Neural progenitor cell (in vitro differentiated cells): ENCODE data around the gene FAM174B. TPM values are rescaled to one million over a fixed set of nuclear protein-coding genes. Genes with fewer than 3 reads are reported as not detected.

Experiments used
- DNase-seq: peaks from one replicate; pipeline ENCODE4 v3.0.0-alpha.2; 2016; ENCODE audit warnings: low spot score
- H2AFZ ChIP-seq: fragments of 200-600 bp; sonication (generic); replicated peaks from 2 replicates; pipeline ENCODE4 v1.6.1; 2016; ENCODE audit warnings: antibody characterized with exemption
- H3F3A ChIP-seq: fragments of 200-600 bp; sonication (generic); 2 replicates; pipeline ENCODE4 v1.6.1; 2016; ENCODE audit warnings: antibody characterized with exemption, low read depth
- H3K27ac ChIP-seq: fragments of 200-600 bp; sonication (generic); 2 replicates; pipeline ENCODE4 v1.5.1; 2016; ENCODE audit warnings: mild to moderate bottlenecking
- H3K27me3 ChIP-seq: fragments of 200-600 bp; sonication (generic); 2 replicates; pipeline ENCODE4 v1.6.1; 2016; ENCODE audit warnings: mild to moderate bottlenecking, moderate library complexity
- H3K36me3 ChIP-seq: fragments of 200-600 bp; sonication (generic); 2 replicates; pipeline ENCODE4 v1.5.1; 2016
- H3K4me1 ChIP-seq: fragments of 200-600 bp; sonication (generic); 2 replicates; pipeline ENCODE4 v1.6.1; 2016; ENCODE audit warnings: mixed run types
- H3K4me2 ChIP-seq: fragments of 200-600 bp; sonication (generic); 2 replicates; pipeline ENCODE4 v1.6.1; 2016
- H3K4me3 ChIP-seq: fragments of 200-600 bp; sonication (generic); 2 replicates; pipeline ENCODE4 v1.5.1; 2016
- H3K79me2 ChIP-seq: fragments of 200-600 bp; sonication (generic); 2 replicates; pipeline ENCODE4 v1.6.1; 2016; ENCODE audit warnings: low read depth
- H3K9ac ChIP-seq: fragments of 200-600 bp; sonication (generic); 2 replicates; pipeline ENCODE4 v1.6.1; 2016
- H3K9me3 ChIP-seq: fragments of 200-600 bp; sonication (generic); 2 replicates; pipeline ENCODE4 v1.5.1; 2016; ENCODE audit warnings: low read depth
- H4K20me1 ChIP-seq: fragments of 200-600 bp; sonication (generic); 2 replicates; pipeline ENCODE4 v1.6.1; 2016; ENCODE audit warnings: low read depth
- H3K27ac Mint-ChIP-seq: 3 replicates; pipeline ENCODE4 v1.8.0; 2021; ENCODE audit warnings: mixed read lengths
- H3K27me3 Mint-ChIP-seq: 2 replicates; pipeline ENCODE4 v1.8.0; 2022; ENCODE audit warnings: low read depth, mild to moderate bottlenecking, inconsistent platforms, moderate library complexity, mixed read lengths; ENCODE audit not compliant: insufficient read depth
- H3K36me3 Mint-ChIP-seq: 3 replicates; pipeline ENCODE4 v1.8.0; 2021; ENCODE audit warnings: mixed read lengths
- H3K4me1 Mint-ChIP-seq: 3 replicates; pipeline ENCODE4 v1.8.0; 2021; ENCODE audit warnings: mixed read lengths
- H3K4me3 Mint-ChIP-seq: 3 replicates; pipeline ENCODE4 v1.8.0; 2021; ENCODE audit warnings: mild to moderate bottlenecking, moderate library complexity, mixed read lengths
- H3K9me3 Mint-ChIP-seq: 3 replicates; pipeline ENCODE4 v1.8.0; 2020; ENCODE audit warnings: mixed read lengths
- CTCF ChIP-seq: fragments of 200-600 bp; sonication (generic); IDR thresholded peaks from 2 replicates; pipeline ENCODE4 v1.5.1; 2017; ENCODE audit warnings: antibody characterized with exemption, mild to moderate bottlenecking
- EZH2 ChIP-seq: fragments of 200-600 bp; sonication (generic); IDR thresholded peaks from 2 replicates; pipeline ENCODE4 v1.6.1; 2017; ENCODE audit warnings: antibody characterized with exemption, mild to moderate bottlenecking, moderate library complexity
- EZH2phosphoT487 ChIP-seq: fragments of 200-600 bp; sonication (generic); IDR thresholded peaks from 2 replicates; pipeline ENCODE4 v1.6.1; 2017; ENCODE audit warnings: antibody characterized with exemption
- total RNA-seq: library from RNA; depleted of rRNA; stranded (reverse); fragments of >200 nt; gene quantifications from 2 replicates; pipeline ENCODE4 v1.2.3, GENCODE V29; 2015; ENCODE audit warnings: low replicate concordance

The FAM174B gene
- total RNA-seq, 1 donor from 2014 or later: 8.6 TPM

- Mint-ChIP-seq H3K4me3 (no peak overlapping the region), H3K4me1 (peaks cover 33% of the 10 kb centered on the region), H3K27ac (no peak overlapping the region), H3K9me3 (peaks cover 13% of the 10 kb centered on the region), H3K36me3 (no peaks in the 10 kb centered on the region), H3K27me3 (peaks cover 7% of the 10 kb centered on the region)
- H2AFZ ChIP-seq: no peak overlapping the region
- H3K27me3 ChIP-seq: no peaks in the 10 kb centered on the region
- H3K4me3 ChIP-seq: no peak overlapping the region
- peaks cover 11% of the 10 kb centered on the region for H3K4me1 ChIP-seq
- no peaks in the 10 kb centered on the region for H3K36me3 ChIP-seq
- DNase-seq: no peak
- no peaks in the 10 kb centered on the region for H3F3A ChIP-seq
- H3K27ac ChIP-seq: no peak overlapping the region
- no peaks in the 10 kb centered on the region for H3K79me2 ChIP-seq
- no peak overlapping the region for H3K9ac ChIP-seq
- no peaks in the 10 kb centered on the region for H4K20me1 ChIP-seq
- no peaks in the 10 kb centered on the region for H3K9me3 ChIP-seq
- TF ChIP-seq CTCF (no peak), EZH2 (no peak), EZH2phosphoT487 (no peak)
- H3K4me2 ChIP-seq: no peak overlapping the region
Observed at GRCh38 chr15:92584105-92584504, 71.5 kb downstream of the FAM174B start.

- no peak for DNase-seq
- Histone ChIP-seq H3K4me3 (no peak overlapping the region), H2AFZ (no peak overlapping the region), H3K36me3 (no peaks in the 10 kb centered on the region), H3K9me3 (no peaks in the 10 kb centered on the region), H3F3A (no peaks in the 10 kb centered on the region), H3K79me2 (no peaks in the 10 kb centered on the region), H4K20me1 (no peaks in the 10 kb centered on the region), H3K27ac (no peak overlapping the region), H3K27me3 (no peaks in the 10 kb centered on the region), H3K4me1 (peaks cover 11% of the 10 kb centered on the region), H3K9ac (no peak overlapping the region), H3K4me2 (no peak overlapping the region)
- no peaks in the 10 kb centered on the region for H3K36me3 Mint-ChIP-seq
- H3K9me3 Mint-ChIP-seq: peaks cover 13% of the 10 kb centered on the region
- H3K27ac Mint-ChIP-seq: no peak overlapping the region
- peaks cover 10% of the 10 kb centered on the region for H3K27me3 Mint-ChIP-seq
- no peak overlapping the region for H3K4me3 Mint-ChIP-seq
- TF ChIP-seq EZH2phosphoT487 (no peak), CTCF (no peak), EZH2 (no peak)
- H3K4me1 Mint-ChIP-seq: peaks cover 33% of the 10 kb centered on the region
Observed at GRCh38 chr15:92583096-92584034, 72.2 kb downstream of the FAM174B start.

- H3K9me3 Mint-ChIP-seq: peaks cover 13% of the 10 kb centered on the region
- H3K4me1 Mint-ChIP-seq: peaks cover 28% of the 10 kb centered on the region
- no peaks in the 10 kb centered on the region for H3K79me2 ChIP-seq
- H3K4me3 Mint-ChIP-seq: no peak overlapping the region
- H3K27me3 ChIP-seq: no peaks in the 10 kb centered on the region
- no peak overlapping the region for H3K4me2 ChIP-seq
- no peak overlapping the region for H3K9ac ChIP-seq
- H2AFZ ChIP-seq: peak overlapping the region; percentile 79
- TF ChIP-seq EZH2: no peak
- TF ChIP-seq CTCF: no peak
- TF ChIP-seq EZH2phosphoT487: no peak
- H3K4me1 ChIP-seq: peaks cover 11% of the 10 kb centered on the region
- no peaks in the 10 kb centered on the region for H3F3A ChIP-seq
- no peaks in the 10 kb centered on the region for H3K9me3 ChIP-seq
- no peaks in the 10 kb centered on the region for H4K20me1 ChIP-seq
- H3K27ac Mint-ChIP-seq: peak overlapping the region; percentile 48
- no peak overlapping the region for H3K27ac ChIP-seq
- DNase-seq: no peak
- peaks cover 10% of the 10 kb centered on the region for H3K27me3 Mint-ChIP-seq
- no peaks in the 10 kb centered on the region for H3K36me3 ChIP-seq
- H3K36me3 Mint-ChIP-seq: no peaks in the 10 kb centered on the region
- H3K4me3 ChIP-seq: no peak overlapping the region
Observed at GRCh38 chr15:92582206-92582605, 73.4 kb downstream of the FAM174B start.
